ENCODE measurements around the gene F2R. TPM values are rescaled to one million over a fixed set of nuclear protein-coding genes. Genes with fewer than 3 reads are reported as not detected.
"Not testable (repeated sequence)": the region's sequence is repeated elsewhere in the genome, so short reads cannot be mapped to it uniquely, and the experiment has no call there.

The F2R gene
- total RNA-seq, 2 experiments from 2014 or later: 2.2 to 2.8 TPM

DNA sequence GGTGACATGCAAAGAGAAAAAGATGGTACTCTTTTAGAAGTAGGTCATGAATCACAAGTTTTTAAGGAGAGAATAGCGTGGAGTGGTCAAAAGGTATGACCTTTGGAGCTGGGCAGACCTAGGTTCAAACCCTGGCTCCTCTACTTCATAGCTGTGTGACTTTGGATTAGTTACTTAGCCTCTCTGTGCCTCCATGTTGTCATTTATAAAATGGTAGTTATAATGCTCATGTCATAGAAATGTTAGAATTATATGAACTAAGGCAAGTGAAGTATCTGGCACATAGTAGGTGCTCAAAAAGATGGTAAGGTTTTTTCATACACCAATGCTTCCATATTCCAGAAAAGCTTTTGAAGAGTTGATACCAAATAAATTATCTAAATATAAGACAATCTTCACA lies 7.3 kb downstream of the F2R start:
- H3K27ac Mint-ChIP-seq: no peak overlapping the region
- H3K9me3 Mint-ChIP-seq: peaks cover 1% of the 10 kb centered on the region
- H3K4me1 Mint-ChIP-seq: no peaks in the 10 kb centered on the region
- no peaks in the 10 kb centered on the region for H3K36me3 Mint-ChIP-seq
- no peak overlapping the region for H3K4me3 Mint-ChIP-seq
- DNase-seq: no peak
- H3K27me3 Mint-ChIP-seq: peaks cover 6% of the 10 kb centered on the region

- Mint-ChIP-seq H3K4me1 (no peaks in the 10 kb centered on the region), H3K36me3 (no peaks in the 10 kb centered on the region), H3K9me3 (peaks cover 1% of the 10 kb centered on the region), H3K27ac (no peak overlapping the region), H3K4me3 (no peak overlapping the region), H3K27me3 (peaks cover 2% of the 10 kb centered on the region)
- no peak for DNase-seq
Measured at GRCh38 chr5:76723906-76724305, 8.0 kb downstream of the F2R start.

- Mint-ChIP-seq H3K9me3 (peaks cover 10% of the 10 kb centered on the region), H3K27ac (no peak overlapping the region), H3K27me3 (no peaks in the 10 kb centered on the region), H3K4me1 (no peaks in the 10 kb centered on the region), H3K36me3 (no peaks in the 10 kb centered on the region), H3K4me3 (no peak overlapping the region)
- no peak for DNase-seq
Measured at GRCh38 chr5:76724871-76725270, 8.9 kb downstream of the F2R start.

DNA sequence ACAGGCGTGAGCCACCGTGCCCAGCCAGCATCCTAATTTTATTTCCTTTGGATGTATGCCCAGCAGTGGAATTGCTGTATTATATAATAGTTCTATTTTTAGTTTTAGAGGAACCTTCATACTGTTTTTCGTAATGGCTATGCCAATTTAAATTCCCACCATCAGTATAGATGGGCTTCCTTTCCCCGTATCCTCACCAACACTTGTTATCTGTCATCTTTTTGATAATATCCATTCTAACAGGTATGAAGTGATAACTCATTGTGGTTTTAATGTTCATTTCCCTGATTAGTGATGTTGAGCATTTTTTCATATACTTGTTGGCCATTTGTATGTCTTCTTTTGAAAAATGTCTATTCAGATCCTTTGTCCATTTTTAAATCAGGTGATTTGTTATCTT lies 13.0 kb downstream of the F2R start:
- peaks cover 19% of the 10 kb centered on the region for H3K9me3 Mint-ChIP-seq
- no peak overlapping the region for H3K4me3 Mint-ChIP-seq
- H3K36me3 Mint-ChIP-seq: peaks cover 4% of the 10 kb centered on the region
- H3K4me1 Mint-ChIP-seq: no peaks in the 10 kb centered on the region
- no peak overlapping the region for H3K27ac Mint-ChIP-seq
- no peaks in the 10 kb centered on the region for H3K27me3 Mint-ChIP-seq
- no peak for DNase-seq

DNA sequence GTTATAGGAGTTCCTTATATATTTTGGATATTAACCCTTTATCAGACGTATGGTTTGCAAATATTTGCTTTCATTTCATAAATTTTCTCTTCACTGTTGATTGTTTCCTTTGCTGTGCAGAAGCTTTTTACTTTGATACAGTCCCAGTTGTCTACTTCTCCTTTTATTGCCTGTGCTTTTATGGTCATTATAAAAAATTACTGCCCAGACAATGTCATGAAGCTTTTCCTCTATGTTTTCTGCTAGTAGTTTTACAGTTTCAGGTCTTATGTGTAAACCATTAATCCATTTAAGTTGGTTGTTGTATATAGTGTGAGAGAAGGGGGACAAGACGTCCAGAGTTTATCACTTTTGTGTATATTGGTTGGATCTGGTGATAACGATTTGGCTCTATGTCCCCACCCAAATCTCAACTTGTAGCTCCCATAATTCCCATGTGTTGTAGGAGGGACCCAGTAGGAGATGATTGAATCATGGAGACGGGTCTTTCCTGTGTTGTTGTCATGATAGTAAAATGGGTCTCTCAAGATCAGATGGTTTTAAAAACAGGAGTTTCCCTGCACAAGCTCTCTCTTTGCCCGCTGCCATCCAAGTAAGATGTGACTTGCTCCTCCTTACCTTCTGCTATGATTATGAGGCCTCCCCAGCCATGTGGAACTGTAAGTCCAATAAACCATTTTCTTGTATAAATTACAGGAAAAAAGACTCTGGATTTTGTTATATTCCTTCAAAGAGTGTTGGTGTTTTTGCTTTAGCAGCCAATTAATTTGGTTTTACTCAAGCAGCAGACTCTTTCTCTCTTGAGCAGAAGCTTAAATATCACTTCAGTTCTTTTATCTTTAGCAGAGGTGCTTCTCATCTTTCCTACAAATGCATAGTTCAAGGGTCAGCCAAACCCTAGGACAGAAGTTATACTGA lies 13.7 kb downstream of the F2R start:
- H3K27me3 Mint-ChIP-seq: no peaks in the 10 kb centered on the region
- H3K27ac Mint-ChIP-seq: no peak overlapping the region
- peaks cover 19% of the 10 kb centered on the region for H3K9me3 Mint-ChIP-seq
- DNase-seq: no peak
- no peaks in the 10 kb centered on the region for H3K4me1 Mint-ChIP-seq
- H3K36me3 Mint-ChIP-seq: peaks cover 4% of the 10 kb centered on the region
- no peak overlapping the region for H3K4me3 Mint-ChIP-seq

DNA sequence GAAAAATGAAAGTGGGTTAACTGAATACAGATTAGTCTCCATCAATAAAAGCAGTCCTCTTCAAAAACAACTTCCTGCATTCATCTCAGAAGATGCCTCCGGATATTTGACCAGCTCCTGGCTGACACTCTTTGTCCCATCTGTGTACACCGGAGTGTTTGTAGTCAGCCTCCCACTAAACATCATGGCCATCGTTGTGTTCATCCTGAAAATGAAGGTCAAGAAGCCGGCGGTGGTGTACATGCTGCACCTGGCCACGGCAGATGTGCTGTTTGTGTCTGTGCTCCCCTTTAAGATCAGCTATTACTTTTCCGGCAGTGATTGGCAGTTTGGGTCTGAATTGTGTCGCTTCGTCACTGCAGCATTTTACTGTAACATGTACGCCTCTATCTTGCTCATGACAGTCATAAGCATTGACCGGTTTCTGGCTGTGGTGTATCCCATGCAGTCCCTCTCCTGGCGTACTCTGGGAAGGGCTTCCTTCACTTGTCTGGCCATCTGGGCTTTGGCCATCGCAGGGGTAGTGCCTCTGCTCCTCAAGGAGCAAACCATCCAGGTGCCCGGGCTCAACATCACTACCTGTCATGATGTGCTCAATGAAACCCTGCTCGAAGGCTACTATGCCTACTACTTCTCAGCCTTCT lies 16.6 kb downstream of the F2R start:
- peaks cover 9% of the 10 kb centered on the region for H3K4me1 Mint-ChIP-seq
- no peaks in the 10 kb centered on the region for H3K27me3 Mint-ChIP-seq
- no peak for DNase-seq
- no peak overlapping the region for H3K4me3 Mint-ChIP-seq
- H3K27ac Mint-ChIP-seq: peak overlapping the region; percentile 10
- peaks cover 18% of the 10 kb centered on the region for H3K9me3 Mint-ChIP-seq
- peaks cover 4% of the 10 kb centered on the region for H3K36me3 Mint-ChIP-seq

DNA sequence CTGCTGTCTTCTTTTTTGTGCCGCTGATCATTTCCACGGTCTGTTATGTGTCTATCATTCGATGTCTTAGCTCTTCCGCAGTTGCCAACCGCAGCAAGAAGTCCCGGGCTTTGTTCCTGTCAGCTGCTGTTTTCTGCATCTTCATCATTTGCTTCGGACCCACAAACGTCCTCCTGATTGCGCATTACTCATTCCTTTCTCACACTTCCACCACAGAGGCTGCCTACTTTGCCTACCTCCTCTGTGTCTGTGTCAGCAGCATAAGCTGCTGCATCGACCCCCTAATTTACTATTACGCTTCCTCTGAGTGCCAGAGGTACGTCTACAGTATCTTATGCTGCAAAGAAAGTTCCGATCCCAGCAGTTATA lies 17.1 kb downstream of the F2R start:
- Mint-ChIP-seq H3K4me1 (peaks cover 10% of the 10 kb centered on the region), H3K4me3 (no peak overlapping the region), H3K27ac (no peak overlapping the region), H3K27me3 (no peaks in the 10 kb centered on the region), H3K36me3 (peaks cover 4% of the 10 kb centered on the region), H3K9me3 (peaks cover 18% of the 10 kb centered on the region)
- no peak for DNase-seq

- no peaks in the 10 kb centered on the region for H3K27me3 Mint-ChIP-seq
- no peaks in the 10 kb centered on the region for H3K36me3 Mint-ChIP-seq
- H3K4me3 Mint-ChIP-seq: no peak overlapping the region
- no peaks in the 10 kb centered on the region for H3K9me3 Mint-ChIP-seq
- H3K4me1 Mint-ChIP-seq: peaks cover 25% of the 10 kb centered on the region
- no peak for DNase-seq
- no peak overlapping the region for H3K27ac Mint-ChIP-seq
Measured at GRCh38 chr5:76735762-76736545, 20.0 kb downstream of the F2R start.

- peak overlapping the region; percentile 36 for H3K4me3 Mint-ChIP-seq
- H3K36me3 Mint-ChIP-seq: no peaks in the 10 kb centered on the region
- no peak for DNase-seq
- H3K4me1 Mint-ChIP-seq: peaks cover 29% of the 10 kb centered on the region
- no peaks in the 10 kb centered on the region for H3K27me3 Mint-ChIP-seq
- no peaks in the 10 kb centered on the region for H3K9me3 Mint-ChIP-seq
- H3K27ac Mint-ChIP-seq: peak overlapping the region; percentile 68
Measured at GRCh38 chr5:76736679-76737556, 21.0 kb downstream of the F2R start.

DNA sequence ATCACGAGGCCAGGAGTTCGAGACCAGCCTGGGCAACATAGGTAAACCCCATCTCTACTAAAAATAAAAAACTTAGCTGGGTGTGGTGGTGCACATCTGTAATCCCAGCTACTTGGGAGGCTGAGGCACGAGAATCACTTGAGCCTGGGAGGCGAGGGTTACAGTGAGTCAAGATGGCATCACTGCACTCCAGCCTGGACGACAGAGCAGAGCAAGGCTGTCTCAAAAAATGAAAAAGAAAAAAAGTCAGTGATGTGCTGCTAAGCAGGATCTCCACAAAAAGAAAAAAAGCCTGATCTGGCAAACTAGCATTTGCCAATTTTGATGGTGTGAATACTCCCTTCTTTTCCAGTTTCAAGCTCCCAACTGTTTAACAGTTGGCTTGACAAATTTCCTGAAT lies 21.9 kb downstream of the F2R start:
- no peaks in the 10 kb centered on the region for H3K36me3 Mint-ChIP-seq
- H3K4me3 Mint-ChIP-seq: no peak overlapping the region
- peaks cover 29% of the 10 kb centered on the region for H3K4me1 Mint-ChIP-seq

DNA sequence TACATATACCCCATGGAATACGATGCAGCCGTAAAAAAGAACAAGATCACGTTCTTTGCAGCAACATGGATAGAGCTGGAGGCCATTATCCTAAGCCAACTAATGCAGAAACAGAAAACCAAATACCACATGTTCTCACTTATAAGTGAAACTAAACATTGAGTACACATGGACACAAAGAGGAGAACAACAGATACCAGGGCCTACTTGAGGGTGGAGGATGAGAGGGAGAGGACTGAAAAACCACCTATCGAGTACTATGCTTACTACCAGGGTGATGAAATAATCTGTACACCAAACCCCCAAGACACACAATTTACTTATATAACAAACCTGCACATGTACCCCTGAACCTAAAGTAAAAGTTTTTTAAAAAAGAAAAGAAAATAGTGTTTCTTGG lies 25.6 kb downstream of the F2R start:
- not testable (repeated sequence) for H3K36me3 Mint-ChIP-seq, DNase-seq, H3K27ac Mint-ChIP-seq, H3K4me3 Mint-ChIP-seq, H3K9me3 Mint-ChIP-seq, H3K27me3 Mint-ChIP-seq
- peaks cover 25% of the 10 kb centered on the region for H3K4me1 Mint-ChIP-seq

More for the DNA sequence above, 21.9 kb downstream of the F2R start:
- Mint-ChIP-seq H3K9me3 (no peaks in the 10 kb centered on the region), H3K27ac (peak overlapping the region; percentile 79), H3K27me3 (no peaks in the 10 kb centered on the region)
- DNase-seq: no peak

- Mint-ChIP-seq H3K36me3 (no peaks in the 10 kb centered on the region), H3K27me3 (no peaks in the 10 kb centered on the region), H3K27ac (no peak overlapping the region), H3K4me3 (no peak overlapping the region), H3K9me3 (no peaks in the 10 kb centered on the region), H3K4me1 (peaks cover 19% of the 10 kb centered on the region)
- no peak for DNase-seq
Measured at GRCh38 chr5:76742583-76742982, 26.7 kb downstream of the F2R start.

GRCh38 chr5:76744632-76745031 lies 28.7 kb downstream of the F2R start:
- H3K27me3 Mint-ChIP-seq: peaks cover 10% of the 10 kb centered on the region
- peaks cover 4% of the 10 kb centered on the region for H3K4me1 Mint-ChIP-seq
- no peak overlapping the region for H3K27ac Mint-ChIP-seq
- H3K9me3 Mint-ChIP-seq: no peaks in the 10 kb centered on the region
- no peak for DNase-seq
- H3K36me3 Mint-ChIP-seq: no peaks in the 10 kb centered on the region
- H3K4me3 Mint-ChIP-seq: no peak overlapping the region

GRCh38 chr5:76745670-76746069 lies 29.7 kb downstream of the F2R start:
- Mint-ChIP-seq H3K36me3 (no peaks in the 10 kb centered on the region), H3K4me1 (peaks cover 4% of the 10 kb centered on the region), H3K27ac (no peak overlapping the region), H3K9me3 (no peaks in the 10 kb centered on the region), H3K4me3 (no peak overlapping the region), H3K27me3 (peaks cover 10% of the 10 kb centered on the region)
- DNase-seq: no peak

Measured in activated naive CD8-positive, alpha-beta T cell treated with anti-CD3 and anti-CD28 coated beads for 36 hours (primary cell).